WTC11 (cell line): ENCODE measurements around the gene RAC3. TPM values are rescaled to one million over a fixed set of nuclear protein-coding genes. Genes with fewer than 3 reads are reported as not detected.
A peak's percentile ranks its signal among the peaks of the same experiment; 100 is the strongest.

Experiments used
- AFF4 ChIP-seq: sonication (generic); formaldehyde crosslinking; IDR thresholded peaks from 2 replicates; pipeline ENCODE4 v1.8.1; 2023; ENCODE audit warnings: mild to moderate bottlenecking, missing genetic modification reagents, borderline replicate concordance
- ATF3 ChIP-seq: sonication (generic); formaldehyde crosslinking; conservative IDR thresholded peaks from 2 replicates; pipeline ENCODE4 v1.8.1; 2022; ENCODE audit warnings: mild to moderate bottlenecking, missing genetic modification reagents
- E2F4 ChIP-seq: sonication (generic); formaldehyde crosslinking; IDR thresholded peaks from 2 replicates; pipeline ENCODE4 v1.8.1; 2022; ENCODE audit warnings: low read depth, mild to moderate bottlenecking, moderate library complexity, missing genetic modification reagents, borderline replicate concordance
- ESRRA ChIP-seq: sonication (generic); formaldehyde crosslinking; IDR thresholded peaks from 2 replicates; pipeline ENCODE4 v1.8.1; 2022; ENCODE audit warnings: mild to moderate bottlenecking, missing genetic modification reagents, borderline replicate concordance
- FOXK1 ChIP-seq: sonication (generic); formaldehyde crosslinking; IDR thresholded peaks from 2 replicates; pipeline ENCODE4 v1.8.0; 2022; ENCODE audit warnings: mild to moderate bottlenecking, moderate library complexity, missing genetic modification reagents
- FOXP1 ChIP-seq: sonication (generic); formaldehyde crosslinking; IDR thresholded peaks from 2 replicates; pipeline ENCODE4 v1.8.0; 2022; ENCODE audit warnings: missing genetic modification reagents, mild to moderate bottlenecking, moderate library complexity, borderline replicate concordance
- FOXP4 ChIP-seq: sonication (generic); formaldehyde crosslinking; IDR thresholded peaks from 2 replicates; pipeline ENCODE4 v1.8.0; 2022; ENCODE audit warnings: mild to moderate bottlenecking, missing genetic modification reagents
- HMGXB4 ChIP-seq: sonication (generic); formaldehyde crosslinking; IDR thresholded peaks from 2 replicates; pipeline ENCODE4 v1.8.1; 2023; ENCODE audit warnings: mild to moderate bottlenecking, moderate library complexity, missing genetic modification reagents
- JAZF1 ChIP-seq: fragments of 250-450 bp; sonication (Bioruptor Pico); IDR thresholded peaks from 2 replicates; pipeline ENCODE4 v1.9.0; 2021; ENCODE audit warnings: moderate library complexity, mild to moderate bottlenecking, inconsistent platforms
- KAT7 ChIP-seq: sonication (generic); formaldehyde crosslinking; IDR thresholded peaks from 2 replicates; pipeline ENCODE4 v1.8.1; 2023; ENCODE audit warnings: missing genetic modification reagents, mild to moderate bottlenecking, borderline replicate concordance
- NFE2L1 ChIP-seq: sonication (generic); formaldehyde crosslinking; IDR thresholded peaks from 2 replicates; pipeline ENCODE4 v1.8.1; 2023; ENCODE audit warnings: missing genetic modification reagents
- PRRX2 ChIP-seq: fragments of 250-450 bp; sonication (Bioruptor Pico); IDR thresholded peaks from 2 replicates; pipeline ENCODE4 v1.8.0; 2021; ENCODE audit warnings: mild to moderate bottlenecking
- STAT6 ChIP-seq: sonication (generic); formaldehyde crosslinking; conservative IDR thresholded peaks from 2 replicates; pipeline ENCODE4 v1.8.1; 2023; ENCODE audit warnings: mild to moderate bottlenecking, low read depth, missing genetic modification reagents, moderate library complexity
- USF2 ChIP-seq: sonication (generic); formaldehyde crosslinking; IDR thresholded peaks from 2 replicates; pipeline ENCODE4 v1.8.1; 2023; ENCODE audit warnings: mild to moderate bottlenecking, missing genetic modification reagents, moderate library complexity
- ZBTB21 ChIP-seq: sonication (generic); formaldehyde crosslinking; IDR thresholded peaks from 2 replicates; pipeline ENCODE4 v1.8.1; 2023; ENCODE audit warnings: mild to moderate bottlenecking, missing genetic modification reagents, borderline replicate concordance
- ZBTB43 ChIP-seq: sonication (generic); formaldehyde crosslinking; IDR thresholded peaks from 2 replicates; pipeline ENCODE4 v1.8.1; 2023; ENCODE audit warnings: mild to moderate bottlenecking, missing genetic modification reagents
- ZNF121 ChIP-seq: sonication (generic); formaldehyde crosslinking; IDR thresholded peaks from 2 replicates; pipeline ENCODE4 v1.8.0; 2023; ENCODE audit warnings: missing genetic modification reagents
- ZNF512 ChIP-seq: sonication (generic); formaldehyde crosslinking; IDR thresholded peaks from 2 replicates; pipeline ENCODE4 v1.8.1; 2022; ENCODE audit warnings: missing genetic modification reagents, borderline replicate concordance
- total RNA-seq: library from RNA; stranded (reverse); gene quantifications from 3 replicates; pipeline ENCODE4 v1.2.3, GENCODE V29; 2021

Gene RAC3
- total RNA-seq, 1 experiment from 2014 or later: 163 TPM

- TF ChIP-seq AFF4 (no peak), STAT6 (no peak), FOXP1 (CRISPR knock-in tag) (peak; percentile 87; the same call in 1 of the 2 replicates), JAZF1 (CRISPR knock-in tag) (no peak), HMGXB4 (CRISPR knock-in tag) (peak; percentile 81; the same call in 1 of the 2 replicates), ZNF512 (CRISPR knock-in tag) (no peak), PRRX2 (CRISPR knock-in tag) (peak; percentile 26; the same call in 1 of the 2 replicates), FOXK1 (peak; percentile 91), ZBTB21 (CRISPR knock-in tag) (no peak), ZBTB43 (CRISPR knock-in tag) (peak; percentile 60; the same call in 1 of the 2 replicates), FOXP4 (CRISPR knock-in tag) (peak; percentile 55; the same call in 1 of the 2 replicates), ZNF121 (CRISPR knock-in tag) (peak; percentile 20; the same call in 1 of the 2 replicates), USF2 (CRISPR knock-in tag) (peak; percentile 31; the same call in 1 of the 2 replicates), ATF3 (CRISPR knock-in tag) (no peak), ESRRA (CRISPR knock-in tag) (peak; percentile 84; the same call in 1 of the 2 replicates), NFE2L1 (no peak), KAT7 (0 out of 2 replicates have a peak, but pooled peaks have one; percentile 92), E2F4 (CRISPR knock-in tag) (0 out of 2 replicates have a peak, but pooled peaks have one; percentile 43)
These were observed 34.3 kb downstream of the RAC3 start, which contains the start of gene DUS1L (continued) for GRCh38 chr17:82065638-82066303.
